ENCODE results near the gene CLIC4.

GRCh38 chr1:24764439-24764838, 19.2 kb downstream of the CLIC4 start:
- TF ChIP-seq CTCF (IDR thresholded peaks at IDR 0.05; ENCODE audit: borderline replicate concordance, extremely low read depth, low read length, poor library complexity, severe bottlenecking) = no peak
- TF ChIP-seq EZH2 (IDR thresholded peaks at IDR 0.05; ENCODE audit: borderline replicate concordance, low read depth, low read length, severe bottlenecking) = no peak
